HepG2 (cell line): ENCODE data around the gene MAPK10.

ENCODE experiments used
- EP300 ChIP-seq, 3 experiments: sonication (generic) in 1 of 3; formaldehyde crosslinking in 1 of 3; IDR thresholded peaks; 2 replicates each; pipeline versions ENCODE4 v1.5.1 to v1.6.1; 2011 to 2020; ENCODE audit warnings: low read depth in 2 of 3, low read length in 2 of 3, borderline replicate concordance in 1 of 3, improper control_type of control experiment in 1 of 3, mild to moderate bottlenecking in 1 of 3, missing genetic modification reagents in 1 of 3, moderate library complexity in 1 of 3
- YY1 ChIP-seq: IDR thresholded peaks from 2 replicates; pipeline ENCODE4 v1.6.1; 2011; ENCODE audit warnings: low read length, low read depth, moderate library complexity, mild to moderate bottlenecking; ENCODE audit not compliant: insufficient read depth, insufficient replicate concordance

DNA sequence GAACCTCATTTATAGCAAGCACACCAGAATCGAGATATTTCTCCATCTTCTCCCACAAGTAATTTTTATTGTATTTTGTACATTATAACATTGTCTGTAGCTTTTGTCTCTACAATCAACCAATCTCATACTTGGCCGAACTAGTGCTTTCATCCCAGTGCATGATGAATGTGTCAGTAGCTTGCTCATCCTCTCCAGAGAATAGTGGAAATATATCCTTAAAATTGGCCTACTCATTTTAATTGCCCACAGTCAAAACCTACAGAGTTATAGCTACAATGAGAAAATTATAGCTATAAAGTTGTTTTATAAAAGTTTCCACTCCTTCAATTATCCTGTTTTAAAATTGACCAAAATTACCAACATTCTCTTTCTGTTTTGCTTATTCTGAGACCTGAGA is 103.8 kb downstream of the MAPK10 start:
- TF ChIP-seq EP300 (IDR thresholded peaks at IDR 0.05; ENCODE audit: low read depth in 2 of 2, low read length in 2 of 2) (no peak), EP300 (CRISPR knock-in tag; IDR thresholded peaks at IDR 0.05; ENCODE audit: borderline replicate concordance) (no peak), YY1 (no peak)
